NT2/D1 (cell line): ENCODE results near the gene DPPA2.
"Not testable (repeated sequence)": the region's sequence is repeated elsewhere in the genome, so short reads cannot be mapped to it uniquely, and the experiment has no call there.

Source experiments
- DNase-seq: peaks from one replicate; pipeline ENCODE4 v3.0.0-alpha.2; 2011; ENCODE audit warnings: low read depth, low spot score
- H3K27me3 ChIP-seq: 2 replicates; pipeline ENCODE4 v1.6.0; 2011; ENCODE audit warnings: mild to moderate bottlenecking; ENCODE audit not compliant: insufficient read length, insufficient read depth
- H3K36me3 ChIP-seq: 2 replicates; pipeline ENCODE4 v1.6.1; 2011; ENCODE audit warnings: mild to moderate bottlenecking, low read length, mixed read lengths; ENCODE audit not compliant: insufficient read depth, insufficient read length
- H3K4me1 ChIP-seq: 2 replicates; pipeline ENCODE4 v1.5.1; 2011; ENCODE audit not compliant: insufficient read depth, insufficient read length
- H3K4me3 ChIP-seq: 2 replicates; pipeline ENCODE4 v1.5.1; 2011; ENCODE audit warnings: low read depth; ENCODE audit not compliant: insufficient read length
- H3K9ac ChIP-seq: 2 replicates; pipeline ENCODE4 v1.6.0; 2011; ENCODE audit warnings: low read depth; ENCODE audit not compliant: insufficient read length
- H3K9me3 ChIP-seq: 2 replicates; pipeline ENCODE4 v1.5.1; 2011; ENCODE audit warnings: mild to moderate bottlenecking, low read length; ENCODE audit not compliant: insufficient read depth
- SUZ12 ChIP-seq: IDR thresholded peaks from 2 replicates; pipeline ENCODE4 v1.6.1; 2011; ENCODE audit not compliant: insufficient read length, insufficient read depth; ENCODE audit errors: extremely low read depth
- YY1 ChIP-seq: IDR thresholded peaks from 2 replicates; pipeline ENCODE4 v1.6.1; 2011; ENCODE audit not compliant: insufficient read length, insufficient read depth
- ZNF274 ChIP-seq: IDR thresholded peaks from 2 replicates; pipeline ENCODE4 v1.6.1; 2011; ENCODE audit warnings: mild to moderate bottlenecking, low read depth, low read length

The DPPA2 gene, protein sequence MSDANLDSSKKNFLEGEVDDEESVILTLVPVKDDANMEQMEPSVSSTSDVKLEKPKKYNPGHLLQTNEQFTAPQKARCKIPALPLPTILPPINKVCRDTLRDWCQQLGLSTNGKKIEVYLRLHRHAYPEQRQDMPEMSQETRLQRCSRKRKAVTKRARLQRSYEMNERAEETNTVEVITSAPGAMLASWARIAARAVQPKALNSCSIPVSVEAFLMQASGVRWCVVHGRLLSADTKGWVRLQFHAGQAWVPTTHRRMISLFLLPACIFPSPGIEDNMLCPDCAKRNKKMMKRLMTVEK

GRCh38 chr3:109316162-109316730 is at the start of gene DPPA2:
DPPA2 (minus strand) TSS chr3:109316517; CDS start chr3:109314542, 1,975 bp downstream.
- H3K9ac ChIP-seq, result no peak within 1 kb of the TSS
- H3K4me3 ChIP-seq, result no peak within 1 kb of the TSS
- no peaks in the 10 kb centered on the region for H3K4me1 ChIP-seq
- no peaks in the 10 kb centered on the region for H3K9me3 ChIP-seq
- no peaks in the 10 kb centered on the region for H3K27me3 ChIP-seq
- H3K36me3 ChIP-seq, result no peaks in the 10 kb centered on the region
- TF ChIP-seq SUZ12 (no peak), ZNF274 (no peak), YY1 (no peak)
- peak; percentile 84 for DNase-seq

DNA sequence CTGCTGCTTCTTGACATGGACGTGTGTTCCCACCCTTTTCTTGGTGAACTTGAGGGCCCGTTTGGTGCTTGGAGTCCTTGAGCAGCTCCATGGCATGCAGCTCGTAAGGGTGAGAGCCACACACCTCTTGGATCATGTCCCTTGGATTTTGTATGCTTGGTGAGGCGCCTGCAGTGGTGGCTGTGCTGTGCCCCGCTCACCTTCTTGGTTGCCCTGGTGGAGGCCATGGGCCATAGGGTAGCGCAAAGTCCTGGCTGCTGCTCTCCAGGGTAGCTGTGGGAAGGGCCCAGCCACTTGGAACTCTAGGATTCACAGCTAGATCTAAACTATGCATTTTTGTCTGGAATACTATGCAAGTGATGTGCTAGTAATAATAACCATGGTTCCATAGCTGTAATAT is 47.8 kb upstream of the DPPA2 start:
- no peak for TF ChIP-seq SUZ12
- TF ChIP-seq ZNF274, result no peak
- no peak for TF ChIP-seq YY1
- no peak overlapping the region for H3K9ac ChIP-seq
- H3K36me3 ChIP-seq, result no peaks in the 10 kb centered on the region
- H3K4me1 ChIP-seq, result no peaks in the 10 kb centered on the region
- no peaks in the 10 kb centered on the region for H3K27me3 ChIP-seq
- no peak overlapping the region for H3K4me3 ChIP-seq
- no peaks in the 10 kb centered on the region for H3K9me3 ChIP-seq
- DNase-seq, result no peak

GRCh38 chr3:109363634-109364033 is 47.3 kb upstream of the DPPA2 start:
- Histone ChIP-seq H3K9me3 (no peaks in the 10 kb centered on the region), H3K36me3 (no peaks in the 10 kb centered on the region), H3K4me1 (no peaks in the 10 kb centered on the region), H3K27me3 (no peaks in the 10 kb centered on the region), H3K9ac (no peak overlapping the region), H3K4me3 (no peak overlapping the region)
- no peak for DNase-seq
- TF ChIP-seq YY1 (no peak), SUZ12 (no peak), ZNF274 (no peak)

DNA sequence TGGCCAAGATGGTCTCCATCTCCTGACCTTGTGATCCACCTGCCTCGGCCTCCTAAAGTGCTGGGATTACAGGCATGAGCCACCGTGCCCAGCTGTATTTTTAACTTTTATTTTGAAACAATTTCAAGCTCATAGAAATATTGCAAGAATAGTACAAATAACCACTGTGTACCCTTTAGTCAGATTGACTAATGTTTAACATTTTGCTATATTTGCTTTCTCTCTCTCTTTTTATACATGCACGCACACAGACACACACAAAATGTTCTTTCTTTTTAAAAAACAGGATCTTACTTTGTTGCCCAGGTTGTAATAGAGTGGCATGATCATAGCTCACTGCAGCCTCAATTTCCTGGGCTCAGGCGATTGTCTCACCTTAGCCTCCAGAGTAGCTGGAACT is 46.5 kb upstream of the DPPA2 start:
- Histone ChIP-seq H3K9ac (no peak overlapping the region), H3K4me3 (no peak overlapping the region), H3K9me3 (no peaks in the 10 kb centered on the region), H3K4me1 (no peaks in the 10 kb centered on the region), H3K36me3 (no peaks in the 10 kb centered on the region), H3K27me3 (no peaks in the 10 kb centered on the region)
- no peak for DNase-seq
- TF ChIP-seq YY1, result no peak
- no peak for TF ChIP-seq SUZ12
- no peak for TF ChIP-seq ZNF274

GRCh38 chr3:109358809-109359208 is 42.5 kb upstream of the DPPA2 start:
- not testable (repeated sequence) for H3K9me3 ChIP-seq, H3K4me1 ChIP-seq, H3K36me3 ChIP-seq

DNA sequence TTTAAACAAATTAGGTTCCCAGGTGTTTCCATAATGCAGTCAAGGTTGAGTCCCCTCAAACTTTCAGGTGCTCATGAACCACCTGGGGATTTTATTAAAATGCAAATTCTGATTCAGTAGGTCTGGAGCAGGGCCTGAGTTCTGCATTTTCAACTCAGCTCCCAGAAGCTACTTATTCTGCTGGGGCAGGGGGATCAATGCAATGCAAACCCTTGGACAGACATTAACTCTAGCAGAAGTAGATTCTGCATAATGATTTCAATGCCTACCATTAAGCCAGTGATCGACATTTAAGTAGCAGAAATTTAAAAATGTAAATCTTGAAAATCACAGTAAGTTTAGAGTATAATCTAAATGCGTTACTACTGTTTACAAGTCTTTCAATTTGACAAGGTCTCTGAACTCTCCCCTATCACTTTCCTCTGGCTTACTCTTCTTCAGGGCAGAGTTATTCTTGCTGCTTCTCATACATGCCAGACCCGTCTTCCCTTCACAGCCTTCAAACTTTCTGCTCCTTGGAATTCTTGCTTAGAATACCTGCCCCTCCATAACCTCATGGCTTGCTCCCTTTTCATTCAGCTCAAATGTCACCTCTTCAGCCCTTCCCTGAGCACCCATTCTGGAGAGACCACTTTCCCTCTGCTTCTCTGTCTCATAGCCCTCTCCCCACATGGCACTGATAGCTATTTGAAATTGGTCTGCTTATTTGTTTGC is 40.3 kb upstream of the DPPA2 start:
- no peak for DNase-seq
- Histone ChIP-seq H3K36me3 (no peaks in the 10 kb centered on the region), H3K9me3 (no peaks in the 10 kb centered on the region), H3K4me3 (no peak overlapping the region), H3K4me1 (peaks cover 2% of the 10 kb centered on the region), H3K27me3 (no peaks in the 10 kb centered on the region), H3K9ac (peak overlapping the region; percentile 61)
- TF ChIP-seq ZNF274, result no peak
- TF ChIP-seq YY1, result no peak
- TF ChIP-seq SUZ12, result no peak

More at GRCh38 chr3:109358809-109359208, 42.5 kb upstream of the DPPA2 start:
- not testable (repeated sequence) for H3K4me3 ChIP-seq, DNase-seq, H3K27me3 ChIP-seq, H3K9ac ChIP-seq

GRCh38 chr3:109355625-109356441 is 39.5 kb upstream of the DPPA2 start:
- Histone ChIP-seq H3K9me3 (no peaks in the 10 kb centered on the region), H3K4me1 (peaks cover 2% of the 10 kb centered on the region), H3K36me3 (no peaks in the 10 kb centered on the region), H3K9ac (peak overlapping the region; percentile 65), H3K4me3 (no peak overlapping the region), H3K27me3 (no peaks in the 10 kb centered on the region)
- peak; percentile 95 for DNase-seq
- TF ChIP-seq ZNF274, result no peak
- TF ChIP-seq YY1, result no peak
- no peak for TF ChIP-seq SUZ12
